GM21717 (cell line): Measurements from ENCODE around the gene DLG4.
"Not testable (repeated sequence)": the region's sequence is repeated elsewhere in the genome, so short reads cannot be mapped to it uniquely, and the experiment has no call there.

Experiments
- ATAC-seq: cut with Tn5 transposase; IDR thresholded peaks from one replicate; pipeline ENCODE4 v1.9.1; 2021; ENCODE audit warnings: mild to moderate bottlenecking, moderate library complexity; ENCODE audit not compliant: unreplicated experiment

DLG4 gene

GRCh38 chr17:7190276-7190917 is 29.2 kb downstream of the DLG4 start:
- no peak for ATAC-seq

GRCh38 chr17:7186241-7186640 is 33.4 kb downstream of the DLG4 start:
- ATAC-seq, result no peak

- ATAC-seq, result no peak
These were observed 35.0 kb downstream of the DLG4 start for GRCh38 chr17:7184647-7185046.

DNA sequence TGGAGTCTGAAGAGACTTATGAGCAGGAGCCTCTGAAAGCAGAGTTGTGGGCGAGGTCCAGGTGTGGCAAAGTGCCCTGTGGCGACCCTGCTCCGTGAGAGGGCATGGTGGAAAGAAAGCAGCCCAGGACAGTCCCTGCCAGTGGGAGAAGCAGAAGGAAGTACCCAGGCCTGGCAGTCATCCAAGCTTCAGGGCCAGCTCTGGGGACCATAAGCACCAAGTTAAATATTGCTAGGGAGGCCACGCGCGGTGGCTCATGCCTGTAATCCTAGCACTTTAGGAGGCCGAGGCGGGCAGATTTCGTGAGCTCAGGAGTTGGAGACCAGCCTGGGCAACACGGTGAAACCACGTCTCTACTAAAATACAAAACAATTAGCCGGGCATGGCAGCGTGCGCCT is 35.5 kb downstream of the DLG4 start:
- ATAC-seq, result no peak

GRCh38 chr17:7183433-7184090 is 36.1 kb downstream of the DLG4 start:
- ATAC-seq, result no peak

DNA sequence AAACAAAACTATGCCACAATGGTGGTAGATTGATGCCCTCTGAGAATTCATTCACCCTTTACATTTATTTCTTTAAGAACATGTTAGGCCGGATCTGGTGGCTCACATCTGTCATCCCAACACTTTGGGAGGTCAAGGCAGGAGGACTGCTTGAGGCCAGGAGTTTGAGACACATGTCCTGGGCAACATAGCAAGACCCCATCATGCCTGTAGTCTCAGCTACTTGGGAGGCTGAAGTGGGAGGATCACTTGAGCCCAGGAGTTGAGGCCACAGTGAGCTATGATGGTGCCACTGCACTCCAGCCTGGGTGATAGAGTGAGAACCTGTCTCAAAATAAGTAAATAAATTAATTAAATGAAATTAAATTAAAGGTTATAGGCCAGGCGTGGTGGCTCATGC is 37.5 kb downstream of the DLG4 start:
- ATAC-seq, result not testable (repeated sequence)

- no peak for ATAC-seq
These were observed 40.0 kb downstream of the DLG4 start, which contains the start of gene ASGR1 for GRCh38 chr17:7179317-7180254. ASGR1 (minus strand) TSS chr17:7179370; CDS start chr17:7178563, 807 bp downstream.

- ATAC-seq, result no peak
These were observed 40.7 kb downstream of the DLG4 start for GRCh38 chr17:7178973-7179316.

- no peak for ATAC-seq
These were observed 41.6 kb downstream of the DLG4 start for GRCh38 chr17:7177954-7178477.

- no peak for ATAC-seq
These were observed 42.3 kb downstream of the DLG4 start for GRCh38 chr17:7177191-7177953.

DNA sequence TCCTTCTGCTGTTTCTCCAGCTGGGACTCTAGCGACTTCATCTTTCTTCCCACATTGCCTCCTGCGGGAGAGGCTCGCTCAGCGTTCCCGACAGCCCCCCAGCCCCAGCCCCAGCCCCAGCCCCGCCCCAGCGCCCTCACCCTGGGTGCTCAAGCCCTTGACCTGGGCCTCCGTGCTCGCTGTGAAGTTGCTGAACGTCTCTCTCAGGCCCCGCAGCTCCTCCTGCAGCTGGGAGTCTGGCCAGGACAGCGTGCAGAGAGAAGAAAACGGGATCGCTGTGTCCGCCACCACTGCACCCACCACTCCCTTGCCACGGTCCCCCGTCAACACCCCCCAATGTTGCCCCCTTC is 42.8 kb downstream of the DLG4 start:
- ATAC-seq, result no peak

GRCh38 chr17:7176107-7176840 is 43.4 kb downstream of the DLG4 start:
- no peak for ATAC-seq

DNA sequence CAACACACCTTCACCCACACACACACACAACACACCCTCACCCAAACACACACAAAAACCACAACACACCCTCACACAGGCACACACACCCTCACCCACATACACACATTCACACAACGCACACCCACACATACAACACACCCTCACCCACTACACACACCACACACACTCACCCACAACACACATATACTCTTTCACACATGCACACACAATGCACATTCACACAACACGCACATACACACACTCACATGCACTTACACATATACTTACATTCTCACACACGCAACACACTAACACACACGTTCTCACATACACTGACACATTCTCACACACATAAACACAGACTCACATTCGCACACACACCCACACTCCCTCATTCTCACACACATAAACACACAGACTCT is 44.3 kb downstream of the DLG4 start:
- no peak for ATAC-seq

DNA sequence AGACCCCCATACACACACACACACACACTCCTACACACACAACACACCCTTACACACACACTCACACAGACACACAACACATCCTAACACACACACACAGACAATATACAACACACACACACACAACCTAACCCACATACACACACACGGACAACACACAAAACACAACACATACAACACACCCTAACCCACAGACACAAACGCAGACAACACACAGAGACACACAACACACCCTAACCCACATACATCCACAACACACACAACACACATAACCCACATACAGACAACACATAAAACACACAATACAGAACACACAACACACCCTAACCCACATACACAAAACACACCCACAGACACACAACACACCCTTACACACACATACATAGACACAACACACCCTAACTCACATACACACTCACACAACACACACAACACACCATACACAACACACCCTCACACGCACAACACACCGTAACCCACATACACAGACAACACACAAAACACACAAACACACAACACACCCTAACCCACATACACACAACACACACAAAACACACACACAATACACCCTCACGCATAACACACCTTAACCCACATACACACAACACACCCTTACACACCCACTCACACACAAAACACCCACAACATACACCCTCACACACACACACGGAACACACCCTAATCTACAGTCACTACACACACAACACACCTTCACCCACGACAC is 44.9 kb downstream of the DLG4 start:
- ATAC-seq, result no peak

DNA sequence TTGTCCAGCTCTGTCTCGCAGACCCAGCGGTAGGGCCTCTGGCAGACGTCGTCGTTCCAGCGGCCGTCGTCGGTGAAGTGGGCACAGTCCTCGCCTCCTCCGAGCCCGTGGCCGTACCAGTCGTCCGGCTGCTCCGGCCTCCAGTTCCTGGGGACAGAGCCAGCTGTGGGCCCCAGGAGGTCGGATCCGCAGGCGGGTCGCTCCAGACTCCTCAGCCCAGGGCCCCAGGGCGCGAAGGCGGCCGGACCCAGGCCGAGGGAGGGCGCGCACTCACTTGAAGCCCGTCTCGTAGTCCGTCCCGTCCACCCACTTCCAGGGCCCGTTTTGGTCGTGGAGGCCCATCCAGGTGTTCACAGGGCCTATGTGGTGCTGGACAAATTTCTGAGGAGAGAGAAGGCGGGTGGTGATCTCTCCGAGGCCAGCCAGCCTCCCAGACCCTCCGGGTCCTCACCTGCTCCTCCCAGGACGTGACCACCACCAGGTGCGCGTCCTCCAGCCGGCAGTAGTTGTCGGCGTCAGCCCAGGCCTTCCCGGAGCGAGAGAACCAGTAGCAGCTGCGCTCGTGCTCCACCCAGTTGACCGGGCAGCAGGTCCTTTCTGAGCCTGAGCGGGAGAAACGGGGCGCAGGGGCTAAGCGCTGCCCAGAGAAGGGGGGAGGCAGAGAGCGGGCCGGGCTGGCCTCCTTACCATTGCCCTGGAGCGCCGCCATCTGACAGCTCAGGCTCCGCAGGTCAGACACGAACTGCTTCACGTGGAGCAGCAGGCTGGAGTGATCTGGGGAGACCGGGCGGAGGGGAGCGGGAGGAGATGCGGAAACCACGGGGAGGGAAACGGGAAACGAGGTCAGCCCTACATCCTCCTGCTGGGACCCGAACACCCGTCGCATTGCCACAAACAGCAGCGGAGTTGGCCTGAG is 45.7 kb downstream of the DLG4 start:
- no peak for ATAC-seq

DNA sequence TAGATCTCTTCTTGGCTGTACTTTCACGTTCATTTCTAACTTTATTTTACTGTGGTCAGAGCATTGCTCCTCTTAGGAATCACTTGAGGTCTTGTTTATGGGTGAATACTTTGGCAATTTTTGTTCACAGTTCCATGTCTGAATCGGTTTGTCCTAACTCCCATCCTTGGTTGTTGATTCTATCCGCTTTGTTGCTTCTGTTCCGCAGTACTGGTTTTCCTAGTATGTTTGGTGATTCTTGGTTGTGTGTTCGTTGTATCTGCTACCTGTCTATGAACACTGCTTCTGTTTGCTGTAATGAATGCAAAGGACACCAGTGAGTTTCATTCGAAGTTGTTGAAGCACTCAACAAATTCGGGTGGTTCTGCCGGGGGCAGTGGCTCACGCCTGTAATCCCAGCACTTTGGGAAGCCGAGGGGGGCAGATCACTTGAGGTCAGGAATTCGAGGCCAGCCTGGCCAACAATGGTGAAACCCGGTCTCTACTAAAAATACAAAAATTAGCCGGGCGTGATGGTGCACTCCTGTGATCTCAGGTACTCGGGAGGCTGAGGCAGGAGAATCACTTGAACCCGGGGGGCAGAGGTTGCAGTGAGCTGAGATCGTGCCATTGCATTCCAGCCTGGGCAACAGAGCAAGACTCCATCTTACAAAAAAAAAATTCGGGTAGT is 47.0 kb downstream of the DLG4 start:
- ATAC-seq, result not testable (repeated sequence)

DNA sequence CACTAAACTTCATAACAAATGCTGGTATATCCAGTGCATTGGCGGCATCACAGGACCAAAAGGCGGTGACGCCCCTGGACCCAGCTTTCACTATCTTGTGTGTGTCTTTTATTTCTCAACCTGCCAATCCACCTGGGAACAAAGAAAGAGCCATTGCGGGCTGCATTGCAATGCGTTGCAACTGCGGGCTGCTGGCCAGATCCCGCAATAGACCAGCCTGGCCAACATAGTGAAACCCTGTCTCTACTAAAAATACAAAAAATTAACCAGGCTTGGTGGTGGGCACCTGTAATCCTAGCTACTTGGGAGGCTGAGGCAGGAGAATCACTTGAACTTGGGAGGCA is 50.1 kb downstream of the DLG4 start:
- ATAC-seq, result not testable (repeated sequence)
